ENCODE results near the gene SCN10A.

- TF ChIP-seq EZH2phosphoT487 (IDR thresholded peaks at IDR 0.05; ENCODE audit: low read depth) (no peak), CTCF (IDR thresholded peaks at IDR 0.05; ENCODE audit: low read depth, low read length) (no peak)
Measured at GRCh38 chr3:38816026-38816425, at the start of gene SCN10A.

Measured in OCI-LY3 (cell line).